NCI-H524 treated with DMSO at 0.1 percent for 48 hours (cell line): ENCODE results near the gene CEP19.
"Not testable (repeated sequence)": the region's sequence is repeated elsewhere in the genome, so short reads cannot be mapped to it uniquely, and the experiment has no call there.

Experiments
- DNase-seq: peaks from one replicate; lab custom pipeline; 2025; lab: John Stamatoyannopoulos, UW

Gene CEP19

GRCh38 chr3:196711838-196712513 lies at the start of gene CEP19, which contains the start of gene PIGX:
TSS of gene CEP19 (minus strand) at chr3:196712250. CDS start at chr3:196708657, 3,593 bp downstream.
TSS of gene PIGX (plus strand) at chr3:196712377.
- DNase-seq = peak; percentile 15

GRCh38 chr3:196757876-196758739 lies 46.1 kb upstream of the CEP19 start:
- DNase-seq = no peak

GRCh38 chr3:196756732-196757131 lies 44.7 kb upstream of the CEP19 start:
- DNase-seq = no peak

GRCh38 chr3:196754091-196754981 lies 42.3 kb upstream of the CEP19 start:
- DNase-seq = no peak

- DNase-seq = no peak
Observed at GRCh38 chr3:196753201-196753600, 41.2 kb upstream of the CEP19 start.

GRCh38 chr3:196749125-196749524 lies 37.1 kb upstream of the CEP19 start:
- no peak for DNase-seq

GRCh38 chr3:196743569-196743968 lies 31.5 kb upstream of the CEP19 start:
- DNase-seq = not testable (repeated sequence)

GRCh38 chr3:196741249-196741889 lies 29.3 kb upstream of the CEP19 start:
- no peak for DNase-seq

- no peak for DNase-seq
Observed at GRCh38 chr3:196740481-196741248, 28.6 kb upstream of the CEP19 start.

- DNase-seq = peak; percentile 84
Observed at GRCh38 chr3:196739671-196740480, 27.8 kb upstream of the CEP19 start, which contains the start of gene PAK2. TSS of gene PAK2 (plus strand) at chr3:196739857. CDS start at chr3:196782647, 42,790 bp downstream.

GRCh38 chr3:196737655-196738054 lies 25.6 kb upstream of the CEP19 start:
- no peak for DNase-seq

GRCh38 chr3:196736670-196737374 lies 24.8 kb upstream of the CEP19 start:
- no peak for DNase-seq

- DNase-seq = no peak
Observed at GRCh38 chr3:196735751-196736150, 23.7 kb upstream of the CEP19 start.

GRCh38 chr3:196726788-196727675 lies 15.0 kb upstream of the CEP19 start:
- DNase-seq = no peak

- DNase-seq = no peak
Observed at GRCh38 chr3:196721097-196721496, 9.0 kb upstream of the CEP19 start.

- DNase-seq = not testable (repeated sequence)
Observed at GRCh38 chr3:196717162-196717561, 5.1 kb upstream of the CEP19 start.

GRCh38 chr3:196712514-196713413 lies 714 bp upstream of the CEP19 start:
- DNase-seq = peak; percentile 4
